ENCODE data around the gene HOXD3.

HOXD3 gene

DNA sequence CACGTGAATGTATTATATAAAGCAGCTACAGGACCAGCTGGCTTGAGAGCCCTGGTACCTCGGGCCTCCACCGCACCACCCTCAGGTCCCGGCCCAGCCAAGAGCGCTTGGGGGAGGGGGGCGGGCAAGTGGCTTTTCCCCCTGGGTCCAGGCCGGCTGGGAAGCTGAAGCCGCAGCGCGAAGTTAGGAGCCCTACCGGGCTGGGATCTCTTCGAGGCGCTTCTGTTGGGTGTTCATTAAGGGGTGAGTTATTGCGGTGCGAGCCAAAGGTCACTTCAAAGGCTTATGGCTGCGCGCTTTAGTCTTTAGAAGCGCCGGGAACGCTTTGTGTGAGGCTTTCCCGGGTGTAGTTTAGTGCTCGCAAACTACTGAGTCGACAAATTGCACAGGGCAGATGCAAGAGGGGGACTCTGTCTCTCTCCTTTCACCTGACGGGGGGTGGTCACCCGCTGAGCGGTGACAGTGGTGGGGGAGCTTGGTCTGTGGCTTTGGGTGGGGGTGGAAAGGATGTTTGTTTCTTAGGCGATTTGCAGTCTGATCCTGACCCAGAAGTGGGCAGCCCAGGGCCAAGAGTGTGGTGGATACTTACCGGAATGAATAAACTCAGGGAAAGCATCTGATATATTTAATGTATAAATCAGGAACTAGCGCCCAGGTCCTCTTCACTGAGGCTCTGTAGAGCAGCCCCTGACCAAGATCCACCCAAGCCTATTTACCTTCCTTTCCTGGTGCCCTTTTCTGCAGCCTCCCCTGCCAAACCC is 6.0 kb downstream of the HOXD3 start:
- DNase-seq (ENCODE audit: low read depth), result no peak

DNA sequence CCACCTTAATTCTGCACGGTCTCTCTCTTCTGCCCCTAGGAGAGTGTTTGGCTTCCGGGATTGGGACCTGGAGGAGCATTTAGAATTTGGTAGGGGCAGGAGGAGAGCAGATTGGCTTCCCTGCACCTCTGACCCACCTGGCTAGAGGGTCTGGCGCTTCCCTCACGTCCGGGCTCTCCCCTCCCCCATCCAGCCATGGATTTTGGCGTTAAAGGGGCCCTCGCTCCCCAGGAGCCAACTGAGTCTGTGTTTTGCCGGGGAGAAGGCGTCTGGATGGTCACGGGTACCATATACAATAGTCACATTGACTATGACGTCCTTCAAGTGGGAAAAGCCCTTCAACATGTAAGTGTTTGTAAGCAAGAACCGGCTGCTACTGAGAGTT is 6.6 kb downstream of the HOXD3 start:
- no peak for DNase-seq (ENCODE audit: low read depth)

- DNase-seq (ENCODE audit: low read depth), result no peak
Observed at GRCh38 chr2:176164201-176164600, 7.1 kb downstream of the HOXD3 start.

DNA sequence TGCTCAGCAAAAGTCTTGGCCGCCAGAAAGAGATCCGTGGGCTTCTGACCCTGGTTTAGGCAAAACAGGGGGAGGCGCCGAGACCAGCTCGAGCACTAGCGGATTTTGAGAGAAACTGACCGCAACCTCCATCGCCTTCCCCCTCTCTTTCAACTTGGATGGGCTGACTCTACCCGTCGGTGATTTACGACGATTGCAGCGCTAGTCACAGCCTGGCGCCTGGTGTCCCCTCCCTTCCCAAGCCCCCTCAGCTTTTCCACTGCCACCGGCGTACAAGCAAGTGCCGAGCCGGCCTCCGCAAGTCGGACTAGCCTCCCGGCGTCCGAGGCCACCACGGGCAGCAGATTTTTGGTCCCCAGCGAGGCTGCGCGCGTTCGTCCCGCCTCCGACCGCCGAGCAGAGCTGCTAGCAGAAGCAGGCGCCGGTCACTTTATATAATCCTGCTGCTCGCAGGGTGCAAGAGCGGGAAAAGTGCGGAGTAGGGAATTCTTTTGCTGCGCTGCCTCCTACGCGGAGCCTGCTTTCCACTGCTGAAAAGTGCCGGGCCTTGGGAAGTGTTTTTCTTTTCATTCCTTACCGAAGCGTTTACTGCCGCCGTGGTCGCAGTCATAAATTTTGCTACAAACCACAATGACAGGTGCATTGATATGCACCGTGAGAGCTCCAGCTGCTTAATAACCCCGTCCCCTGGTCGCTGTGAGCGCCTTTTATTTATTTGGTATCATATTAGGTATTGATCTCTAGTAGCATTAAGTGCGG is 7.7 kb downstream of the HOXD3 start:
- DNase-seq (ENCODE audit: low read depth), result no peak

DNA sequence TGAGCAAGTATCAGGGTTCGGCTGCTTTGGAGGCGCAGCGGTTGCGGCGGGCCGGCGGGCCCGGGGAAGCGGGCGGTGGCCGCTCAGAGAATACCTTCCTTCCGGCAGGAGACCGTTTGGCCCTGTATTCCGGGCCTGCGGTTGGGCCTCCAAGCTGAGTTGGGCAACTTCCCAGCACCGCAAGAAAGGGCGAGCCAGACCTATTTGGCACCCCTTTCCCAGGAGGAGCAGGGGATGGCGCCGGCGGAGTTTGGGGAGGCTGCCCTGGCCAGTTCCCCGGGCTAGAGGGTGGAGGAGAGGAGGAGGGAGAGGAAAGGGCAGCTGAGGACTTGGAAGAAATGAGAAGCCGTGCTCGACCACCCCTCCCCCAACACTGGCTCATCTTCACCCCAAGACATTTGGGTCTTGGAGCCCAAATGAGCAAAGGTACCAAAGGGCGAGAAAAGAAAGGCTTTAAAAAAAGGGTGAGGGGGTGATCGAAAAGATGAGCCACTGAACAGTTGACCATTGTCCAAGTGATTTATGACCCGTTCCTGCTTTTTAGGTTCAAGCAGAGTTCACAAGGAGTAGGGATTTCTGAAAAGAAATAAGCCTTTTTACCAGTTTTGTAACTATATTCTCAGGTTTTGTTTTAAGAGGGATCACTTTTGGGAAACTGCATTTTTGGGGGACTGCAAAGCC is 8.4 kb downstream of the HOXD3 start:
- no peak for DNase-seq (ENCODE audit: low read depth)

- no peak for DNase-seq (ENCODE audit: low read depth)
Observed at GRCh38 chr2:176166272-176166671, 9.2 kb downstream of the HOXD3 start.

DNA sequence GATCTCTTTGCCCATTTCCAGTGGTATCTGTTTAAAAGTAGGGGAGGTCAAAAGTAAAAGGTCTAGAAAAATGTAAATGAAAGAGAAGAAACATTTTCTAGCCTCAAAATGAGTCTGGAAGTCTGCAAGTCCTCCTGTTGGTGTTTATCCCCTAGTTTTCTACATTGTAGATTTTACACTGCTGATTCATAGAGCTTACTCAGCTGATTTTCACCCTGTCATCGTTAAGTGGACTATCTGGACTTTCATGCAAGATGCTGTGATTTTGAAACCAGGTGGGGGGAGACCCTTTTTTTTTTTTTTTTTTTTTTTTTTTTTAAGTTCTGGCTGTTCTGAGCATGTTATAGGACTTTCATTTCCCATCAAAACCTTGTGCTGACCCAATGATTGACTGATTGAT is 10.3 kb downstream of the HOXD3 start:
- no peak for DNase-seq (ENCODE audit: low read depth)

DNA sequence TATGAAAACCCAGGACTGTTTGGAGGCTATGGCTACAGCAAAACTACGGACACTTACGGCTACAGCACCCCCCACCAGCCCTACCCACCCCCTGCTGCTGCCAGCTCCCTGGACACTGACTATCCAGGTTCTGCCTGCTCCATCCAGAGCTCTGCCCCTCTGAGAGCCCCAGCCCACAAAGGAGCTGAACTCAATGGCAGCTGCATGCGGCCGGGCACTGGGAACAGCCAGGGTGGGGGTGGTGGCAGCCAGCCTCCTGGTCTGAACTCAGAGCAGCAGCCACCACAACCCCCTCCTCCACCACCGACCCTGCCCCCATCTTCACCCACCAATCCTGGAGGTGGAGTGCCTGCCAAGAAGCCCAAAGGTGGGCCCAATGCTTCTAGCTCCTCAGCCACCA is 12.1 kb downstream of the HOXD3 start:
- DNase-seq (ENCODE audit: low read depth), result no peak

GRCh38 chr2:176169711-176170110 is 12.6 kb downstream of the HOXD3 start:
- DNase-seq (ENCODE audit: low read depth), result no peak

GRCh38 chr2:176170602-176171305 is 13.6 kb downstream of the HOXD3 start:
- no peak for DNase-seq (ENCODE audit: low read depth)

- DNase-seq (ENCODE audit: low read depth), result no peak
Observed at GRCh38 chr2:176171351-176172006, 14.4 kb downstream of the HOXD3 start.

DNA sequence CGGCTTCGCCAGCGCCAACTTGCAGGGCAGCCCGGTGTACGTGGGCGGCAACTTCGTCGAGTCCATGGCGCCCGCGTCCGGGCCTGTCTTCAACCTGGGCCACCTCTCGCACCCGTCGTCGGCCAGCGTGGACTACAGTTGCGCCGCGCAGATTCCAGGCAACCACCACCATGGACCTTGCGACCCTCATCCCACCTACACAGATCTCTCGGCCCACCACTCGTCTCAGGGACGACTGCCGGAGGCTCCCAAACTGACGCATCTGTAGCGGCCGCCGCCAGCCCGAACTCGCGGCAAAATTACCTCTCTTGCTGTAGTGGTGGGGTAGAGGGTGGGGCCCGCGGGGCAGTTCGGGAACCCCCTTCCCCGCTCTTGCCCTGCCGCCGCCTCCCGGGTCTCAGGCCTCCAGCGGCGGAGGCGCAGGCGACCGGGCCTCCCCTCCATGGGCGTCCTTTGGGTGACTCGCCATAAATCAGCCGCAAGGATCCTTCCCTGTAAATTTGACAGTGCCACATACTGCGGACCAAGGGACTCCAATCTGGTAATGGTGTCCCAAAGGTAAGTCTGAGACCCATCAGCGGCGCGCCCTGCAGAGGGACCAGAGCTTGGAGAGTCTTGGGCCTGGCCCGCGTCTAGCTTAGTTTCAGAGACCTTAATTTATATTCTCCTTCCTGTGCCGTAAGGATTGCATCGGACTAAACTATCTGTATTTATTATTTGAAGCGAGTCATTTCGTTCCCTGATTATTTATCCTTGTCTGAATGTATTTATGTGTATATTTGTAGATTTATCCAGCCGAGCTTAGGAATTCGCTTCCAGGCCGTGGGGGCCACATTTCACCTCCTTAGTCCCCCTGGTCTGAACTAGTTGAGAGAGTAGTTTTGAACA is 15.1 kb downstream of the HOXD3 start:
- DNase-seq (ENCODE audit: low read depth), result no peak

DNA sequence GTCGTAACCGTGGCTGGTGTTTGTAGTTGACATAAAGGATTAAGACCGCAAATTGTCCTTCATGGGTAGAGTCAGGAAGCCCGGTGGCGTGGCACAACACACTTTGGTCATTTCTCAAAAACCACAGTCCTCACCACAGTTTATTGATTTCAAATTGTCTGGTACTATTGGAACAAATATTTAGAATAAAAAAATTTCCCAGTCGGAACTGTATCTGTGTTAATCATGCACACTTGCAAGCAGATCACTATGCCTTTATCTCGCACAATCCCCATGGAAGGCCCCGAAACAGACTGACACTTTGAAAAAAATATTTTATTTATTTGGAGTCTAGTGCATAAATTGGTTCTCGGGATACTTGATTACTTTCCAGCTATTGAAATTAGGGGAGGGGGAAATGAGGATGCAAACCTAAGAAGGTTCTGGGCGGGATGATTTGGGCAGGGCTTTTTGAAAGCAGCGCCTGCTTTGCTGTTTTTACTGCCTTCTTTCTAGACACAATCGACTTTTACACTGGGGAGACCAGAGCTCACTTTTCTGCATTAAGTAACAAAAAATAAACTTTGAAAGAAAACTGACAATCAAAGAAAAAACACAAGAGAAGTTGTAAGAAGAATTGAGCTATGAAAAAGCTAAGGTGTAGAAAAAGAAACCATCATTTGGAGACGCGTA is 15.9 kb downstream of the HOXD3 start:
- DNase-seq (ENCODE audit: low read depth), result no peak

- no peak for DNase-seq (ENCODE audit: low read depth)
Observed at GRCh38 chr2:176173567-176174381, 16.7 kb downstream of the HOXD3 start.

- no peak for DNase-seq (ENCODE audit: low read depth)
Observed at GRCh38 chr2:176174382-176174823, 17.3 kb downstream of the HOXD3 start.

GRCh38 chr2:176174824-176175708 is 18.0 kb downstream of the HOXD3 start:
- no peak for DNase-seq (ENCODE audit: low read depth)

DNA sequence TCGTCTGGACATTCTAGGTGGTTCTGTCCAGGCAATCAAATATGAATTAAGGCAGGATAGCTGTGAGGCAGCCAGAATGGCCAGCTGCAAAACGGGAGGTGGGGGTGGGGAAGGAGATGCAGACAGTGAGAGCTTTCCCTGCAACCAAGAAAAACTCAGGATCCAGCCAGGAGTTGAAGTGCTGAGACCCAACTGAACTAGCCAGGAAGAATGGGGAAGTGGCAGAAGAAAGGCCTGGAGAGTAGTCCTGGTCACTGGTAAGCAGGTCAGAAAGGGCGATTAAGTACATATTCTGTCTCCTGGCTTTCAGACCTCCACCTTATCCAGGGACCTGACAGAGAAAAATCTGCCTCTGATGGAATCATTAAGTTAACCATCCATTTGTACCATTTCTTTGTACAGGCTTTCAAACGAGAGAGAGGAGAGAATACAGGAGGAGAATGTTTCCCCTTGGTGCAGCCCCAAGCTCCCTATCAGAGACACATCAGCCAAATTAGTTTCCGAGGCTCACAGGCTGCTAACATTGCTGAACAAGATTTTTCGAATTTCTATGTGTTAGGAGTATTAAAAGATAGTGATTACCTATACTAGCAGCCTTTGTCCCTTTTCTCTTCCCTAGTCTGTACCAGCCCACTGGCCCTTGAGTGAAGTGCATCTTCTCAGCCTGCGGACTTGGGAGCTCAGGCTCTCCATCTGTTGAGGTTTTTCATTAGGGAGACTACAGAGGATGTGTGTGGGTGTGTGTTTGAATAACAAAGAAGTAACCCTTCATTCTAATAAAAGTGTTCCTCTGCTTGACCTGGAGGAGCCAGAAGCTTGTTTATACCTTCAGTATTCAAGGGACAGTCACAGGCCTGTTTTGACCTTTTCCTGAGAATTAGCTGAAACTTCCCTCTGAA is 18.9 kb downstream of the HOXD3 start:
- no peak for DNase-seq (ENCODE audit: low read depth)
